Measurements from ENCODE around the gene KRT80.

The KRT80 gene

DNA sequence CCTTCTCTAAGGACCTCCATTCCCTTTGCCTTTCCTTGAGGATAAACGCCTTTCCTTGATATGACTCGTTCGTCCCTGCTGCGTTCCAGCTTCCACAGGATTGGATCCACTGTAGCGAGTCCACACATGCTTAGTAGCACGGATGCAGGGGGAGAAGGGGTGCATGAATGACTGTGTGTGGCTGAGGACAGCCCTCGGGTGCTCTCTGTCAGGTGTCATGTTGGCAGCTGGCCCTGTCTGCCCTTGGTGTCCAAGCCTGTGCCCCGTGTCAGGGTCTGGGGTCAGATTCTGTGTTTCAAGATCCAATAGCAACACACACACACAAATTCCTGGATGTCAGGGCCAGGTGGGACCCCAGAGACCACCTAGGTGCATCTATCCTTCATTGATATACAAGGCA lies 17.5 kb upstream of the KRT80 start:
- Mint-ChIP-seq H3K36me3 (ENCODE audit: low read depth) (no peaks in the 10 kb centered on the region), H3K4me3 (no peak overlapping the region), H3K27ac (no peak overlapping the region), H3K9me3 (no peaks in the 10 kb centered on the region), H3K4me1 (no peaks in the 10 kb centered on the region), H3K27me3 (peaks cover 17% of the 10 kb centered on the region)
- no peak for DNase-seq
- ATAC-seq, result no peak

DNA sequence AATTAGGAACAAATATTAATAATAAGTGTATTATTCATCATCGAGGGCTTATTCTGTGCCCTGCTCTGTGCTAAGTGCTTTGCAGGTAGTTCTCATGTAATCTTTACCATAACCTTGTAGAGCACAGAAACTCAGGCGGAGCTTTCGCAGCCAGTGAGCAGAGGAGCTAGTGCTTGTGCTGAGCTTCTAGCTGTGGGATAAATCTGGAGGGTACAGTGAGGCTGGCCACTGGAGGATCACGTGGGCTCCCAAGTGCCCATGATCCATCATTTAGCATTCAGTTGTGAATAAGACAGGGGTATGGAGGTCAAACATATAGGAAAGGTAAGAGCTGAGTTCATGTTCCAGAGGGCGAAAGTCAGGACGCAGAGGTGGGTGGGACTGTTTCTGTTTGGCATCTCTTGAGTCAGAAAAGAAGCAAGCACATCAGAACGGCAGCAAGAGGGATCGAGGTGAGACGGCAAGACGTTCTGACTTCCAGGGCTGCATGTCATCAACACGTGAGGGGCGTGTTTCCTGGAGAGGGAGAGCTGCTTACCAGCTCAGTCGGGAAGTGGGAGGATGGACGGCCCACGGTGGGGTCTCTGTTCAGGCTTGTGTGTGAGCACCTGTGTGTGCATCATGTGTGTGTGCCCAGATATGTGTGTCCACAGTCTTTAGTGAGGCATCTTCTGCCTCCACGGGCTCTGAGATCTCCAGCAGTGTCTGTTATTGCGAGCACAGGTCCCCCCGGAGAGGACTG lies 16.8 kb upstream of the KRT80 start:
- ATAC-seq (no peak), DNase-seq (no peak)
- Mint-ChIP-seq H3K36me3 (ENCODE audit: low read depth) (no peaks in the 10 kb centered on the region), H3K27me3 (peaks cover 11% of the 10 kb centered on the region), H3K27ac (no peak overlapping the region), H3K4me3 (no peak overlapping the region), H3K4me1 (no peaks in the 10 kb centered on the region), H3K9me3 (no peaks in the 10 kb centered on the region)

DNA sequence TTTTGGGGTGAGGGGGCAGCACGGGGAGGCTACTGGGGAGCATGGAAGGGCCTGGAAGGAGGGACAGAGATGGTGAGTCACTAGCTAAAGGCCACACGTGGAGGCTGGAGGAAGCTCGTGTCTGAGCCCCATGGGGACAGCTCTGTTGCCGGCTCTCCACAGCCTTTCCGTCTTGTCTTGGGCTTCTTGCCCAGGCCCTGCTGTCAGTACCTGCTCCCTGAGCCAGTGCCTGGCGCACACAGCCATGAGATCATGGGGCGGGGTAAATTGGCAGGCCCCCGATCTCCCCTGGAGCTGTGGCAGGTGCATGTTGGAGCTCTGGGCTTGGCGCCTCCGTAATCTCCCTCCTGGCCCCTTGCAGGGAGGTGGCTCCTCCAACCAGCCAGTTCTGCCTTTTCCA lies 16.1 kb upstream of the KRT80 start:
- Mint-ChIP-seq H3K4me1 (peaks cover 4% of the 10 kb centered on the region), H3K27me3 (peaks cover 10% of the 10 kb centered on the region), H3K27ac (no peak overlapping the region), H3K36me3 (ENCODE audit: low read depth) (no peaks in the 10 kb centered on the region), H3K9me3 (no peaks in the 10 kb centered on the region), H3K4me3 (no peak overlapping the region)
- DNase-seq (no peak), ATAC-seq (no peak)

- H3K27me3 Mint-ChIP-seq, result peaks cover 16% of the 10 kb centered on the region
- peaks cover 9% of the 10 kb centered on the region for H3K4me1 Mint-ChIP-seq
These were observed 15.3 kb upstream of the KRT80 start for GRCh38 chr12:52207106-52207505.

DNA sequence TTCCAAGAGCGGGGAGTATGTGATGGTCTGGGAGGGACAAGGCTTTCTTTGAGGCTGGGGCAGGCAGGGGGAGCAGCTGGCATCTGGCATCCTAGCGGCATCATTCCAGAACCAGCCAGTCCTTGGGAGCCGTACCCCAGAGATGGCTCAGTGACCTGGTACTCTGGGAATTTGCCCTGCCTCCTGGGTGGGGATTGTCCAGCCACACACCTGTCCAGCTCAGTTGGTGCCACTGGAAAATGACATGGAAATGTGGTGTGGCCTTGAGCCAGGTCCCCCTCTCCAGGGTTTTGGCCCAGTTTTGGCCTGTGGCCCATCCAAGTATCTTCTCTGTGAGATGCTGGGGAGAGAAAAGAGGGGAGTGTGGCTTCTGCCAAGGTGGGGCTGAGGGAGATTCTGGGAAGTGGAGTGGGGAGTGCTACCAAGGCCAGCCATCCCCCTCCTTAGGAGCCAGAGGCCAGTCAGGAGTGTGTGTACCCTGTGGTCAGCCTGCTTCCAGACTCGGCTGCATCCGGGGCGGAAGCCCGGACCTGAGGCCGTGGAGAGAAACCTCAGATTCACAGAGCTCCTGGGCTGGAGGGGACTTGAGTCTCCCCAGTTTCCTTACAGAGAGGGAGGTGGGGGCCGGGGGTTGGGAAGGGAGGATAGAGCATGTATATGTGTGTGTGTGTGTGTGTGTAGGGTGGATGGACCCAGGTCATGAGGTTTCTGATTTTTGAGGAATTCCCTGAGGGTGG lies 14.7 kb upstream of the KRT80 start:
- ATAC-seq (no peak), DNase-seq (no peak)
- Mint-ChIP-seq H3K9me3 (no peaks in the 10 kb centered on the region), H3K27ac (no peak overlapping the region), H3K36me3 (ENCODE audit: low read depth) (no peaks in the 10 kb centered on the region), H3K4me1 (peaks cover 9% of the 10 kb centered on the region), H3K27me3 (peaks cover 19% of the 10 kb centered on the region), H3K4me3 (no peak overlapping the region)

More at GRCh38 chr12:52207106-52207505, 15.3 kb upstream of the KRT80 start:
- no peaks in the 10 kb centered on the region for H3K36me3 Mint-ChIP-seq (ENCODE audit: low read depth)
- H3K27ac Mint-ChIP-seq, result no peak overlapping the region
- no peak overlapping the region for H3K4me3 Mint-ChIP-seq
- ATAC-seq, result no peak
- no peak for DNase-seq
- H3K9me3 Mint-ChIP-seq, result no peaks in the 10 kb centered on the region

DNA sequence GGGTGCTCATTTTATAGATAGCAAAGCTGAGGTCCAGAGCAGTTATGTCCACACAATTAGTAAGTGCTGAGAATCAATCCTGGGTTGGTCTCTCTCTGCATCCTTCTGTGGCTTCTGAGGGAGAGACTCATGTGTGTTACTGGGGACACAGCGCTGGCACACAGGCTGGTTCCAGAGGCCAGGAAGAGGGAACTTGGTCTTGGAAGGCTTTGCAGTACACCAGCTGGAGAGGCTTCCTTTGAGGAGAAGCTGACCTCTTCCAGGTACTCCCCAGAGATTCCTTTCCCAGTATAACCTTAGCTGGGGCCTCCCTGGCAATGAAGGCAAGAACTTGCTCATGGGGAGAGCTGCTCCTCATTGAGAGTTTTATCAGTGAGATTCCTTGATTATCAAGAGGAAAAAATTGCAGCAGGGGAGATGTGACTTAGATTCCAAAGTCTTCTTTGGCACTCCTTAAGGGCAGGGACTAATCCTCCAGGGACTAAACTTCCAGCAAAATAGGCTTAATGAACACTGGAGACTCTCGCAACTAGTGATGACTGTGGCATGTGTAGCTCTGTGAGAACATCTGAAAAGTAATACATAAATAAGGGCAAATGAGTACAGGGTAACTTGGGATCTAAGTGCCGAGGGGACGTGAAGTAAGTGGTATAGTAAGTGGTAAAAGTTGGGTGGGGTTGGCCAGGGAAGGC lies 13.9 kb upstream of the KRT80 start:
- no peak for ATAC-seq
- DNase-seq, result no peak
- Mint-ChIP-seq H3K9me3 (no peaks in the 10 kb centered on the region), H3K4me3 (no peak overlapping the region), H3K27ac (no peak overlapping the region), H3K27me3 (peaks cover 20% of the 10 kb centered on the region), H3K4me1 (peaks cover 9% of the 10 kb centered on the region), H3K36me3 (ENCODE audit: low read depth) (no peaks in the 10 kb centered on the region)

DNA sequence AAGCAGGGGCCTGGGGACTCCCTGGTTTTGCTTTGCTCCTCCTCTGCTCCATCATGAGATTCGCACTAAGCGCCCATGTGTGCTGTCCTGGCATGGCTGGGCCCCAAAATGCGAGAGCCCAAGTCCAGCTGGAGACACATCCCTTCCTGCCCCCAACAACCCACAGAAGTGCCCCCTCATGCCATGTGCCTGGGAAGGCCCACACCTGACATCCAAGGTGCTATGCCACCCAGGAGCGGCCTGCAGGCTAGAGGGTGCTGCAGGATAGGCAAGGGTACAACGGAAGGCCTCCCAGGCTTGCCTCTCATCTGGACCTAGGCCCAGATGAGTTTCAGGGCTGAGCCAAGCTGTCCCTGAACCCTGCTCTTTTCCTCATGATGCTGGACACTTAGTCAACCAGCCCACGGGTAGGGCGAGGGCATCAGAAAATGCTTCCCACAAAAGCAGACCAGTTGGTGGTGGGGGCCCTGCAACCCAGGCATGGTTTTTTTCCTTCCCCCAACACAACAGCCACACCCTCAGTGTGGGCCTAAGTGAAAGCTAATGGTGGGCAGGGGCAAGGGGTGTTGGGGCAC lies 13.2 kb upstream of the KRT80 start:
- H3K4me3 Mint-ChIP-seq, result no peak overlapping the region
- DNase-seq (no peak), ATAC-seq (no peak)
- H3K36me3 Mint-ChIP-seq (ENCODE audit: low read depth), result no peaks in the 10 kb centered on the region
- no peaks in the 10 kb centered on the region for H3K9me3 Mint-ChIP-seq
- H3K27me3 Mint-ChIP-seq, result peaks cover 20% of the 10 kb centered on the region
- H3K4me1 Mint-ChIP-seq, result peaks cover 9% of the 10 kb centered on the region
- no peak overlapping the region for H3K27ac Mint-ChIP-seq

GRCh38 chr12:52204095-52204930 lies 12.5 kb upstream of the KRT80 start:
- Mint-ChIP-seq H3K36me3 (ENCODE audit: low read depth) (no peaks in the 10 kb centered on the region), H3K27ac (no peak overlapping the region), H3K27me3 (peaks cover 20% of the 10 kb centered on the region), H3K9me3 (no peaks in the 10 kb centered on the region), H3K4me3 (no peak overlapping the region), H3K4me1 (peaks cover 9% of the 10 kb centered on the region)
- DNase-seq (no peak), ATAC-seq (no peak)

DNA sequence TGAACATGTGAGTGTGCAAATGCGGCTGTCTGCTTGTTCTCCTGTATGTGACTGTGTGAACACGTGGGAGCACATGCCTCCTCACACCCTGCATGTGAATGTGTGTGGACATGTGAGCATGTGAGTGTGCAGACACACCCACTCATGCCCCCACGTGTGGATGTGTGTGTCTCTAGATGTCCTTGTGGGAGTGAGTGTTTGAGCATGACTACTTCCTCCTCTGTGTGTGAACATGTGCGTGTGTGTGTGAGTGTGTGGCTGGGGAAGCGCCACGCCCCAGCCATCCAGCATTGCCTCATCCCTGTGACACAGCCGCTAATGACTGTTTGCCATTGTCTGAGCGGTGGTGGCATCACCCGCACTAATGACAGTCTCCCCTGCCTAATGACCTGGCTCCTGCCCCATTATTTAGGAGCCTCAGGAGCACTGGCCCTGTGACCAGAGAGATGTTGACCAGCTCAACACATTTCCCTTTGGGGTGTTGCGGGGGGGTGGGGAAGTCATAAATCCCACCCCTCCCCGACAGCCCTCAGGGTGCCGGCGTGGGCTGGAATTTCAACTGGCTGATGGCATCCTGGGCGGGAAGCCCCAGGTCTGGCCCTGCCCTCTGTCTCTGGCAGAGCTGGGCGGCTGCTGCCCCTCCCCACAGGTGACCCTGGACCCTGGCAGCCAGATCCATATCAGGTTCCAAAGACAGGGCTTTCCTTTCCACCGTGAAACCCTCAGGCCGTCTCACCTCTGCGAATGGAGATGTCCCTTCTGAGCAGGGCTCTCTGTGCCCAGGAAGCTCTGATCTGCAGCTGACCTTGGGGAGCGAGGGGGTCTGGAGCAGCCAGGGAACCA lies 11.5 kb upstream of the KRT80 start:
- peak overlapping the region; percentile 34 for H3K27ac Mint-ChIP-seq
- DNase-seq (peak; percentile 21), ATAC-seq (peak; percentile 45)
- H3K9me3 Mint-ChIP-seq, result no peaks in the 10 kb centered on the region
- no peak overlapping the region for H3K4me3 Mint-ChIP-seq
- H3K4me1 Mint-ChIP-seq, result peaks cover 9% of the 10 kb centered on the region
- peaks cover 20% of the 10 kb centered on the region for H3K27me3 Mint-ChIP-seq
- H3K36me3 Mint-ChIP-seq (ENCODE audit: low read depth), result no peaks in the 10 kb centered on the region

DNA sequence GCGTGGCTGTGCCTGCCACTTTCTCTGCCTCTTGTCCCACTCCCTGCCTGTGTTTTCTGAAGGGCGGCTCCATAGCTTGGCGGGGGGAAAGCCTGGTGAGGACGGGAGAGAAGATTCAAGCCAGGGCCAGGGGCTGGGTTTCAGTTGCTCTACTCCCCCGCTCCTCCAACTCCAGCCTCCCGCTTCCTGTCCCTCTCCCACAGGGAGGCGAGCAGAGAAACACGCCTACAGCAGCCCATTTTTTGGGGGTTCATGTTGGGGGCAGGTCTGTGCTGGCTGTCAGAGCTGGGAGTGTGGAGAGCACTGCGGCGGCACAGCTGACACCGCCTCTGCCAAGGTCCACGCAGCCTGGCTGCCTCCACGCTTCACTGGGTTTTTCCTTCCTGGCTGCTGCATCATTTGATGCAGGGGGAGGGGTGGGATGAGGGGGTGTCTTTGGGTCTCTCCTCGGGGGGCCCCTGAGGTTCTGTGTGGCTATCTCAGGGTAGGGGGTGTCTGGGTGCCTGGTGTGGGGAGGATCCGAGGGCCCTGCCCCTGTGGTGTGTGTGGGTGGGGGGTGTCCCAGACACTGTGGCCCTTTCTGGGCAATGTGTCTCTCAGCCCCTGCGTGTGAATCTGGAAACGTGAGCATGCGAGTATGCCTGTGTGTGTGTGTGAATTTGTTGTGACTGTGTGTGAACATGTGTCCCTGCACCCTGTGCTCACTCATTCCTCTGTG lies 10.7 kb upstream of the KRT80 start:
- DNase-seq, result no peak
- ATAC-seq, result peak; percentile 17
- H3K4me1 Mint-ChIP-seq, result peaks cover 9% of the 10 kb centered on the region
- peak overlapping the region; percentile 34 for H3K27ac Mint-ChIP-seq
- no peaks in the 10 kb centered on the region for H3K9me3 Mint-ChIP-seq
- no peak overlapping the region for H3K4me3 Mint-ChIP-seq
- H3K27me3 Mint-ChIP-seq, result peaks cover 20% of the 10 kb centered on the region
- H3K36me3 Mint-ChIP-seq (ENCODE audit: low read depth), result no peaks in the 10 kb centered on the region

DNA sequence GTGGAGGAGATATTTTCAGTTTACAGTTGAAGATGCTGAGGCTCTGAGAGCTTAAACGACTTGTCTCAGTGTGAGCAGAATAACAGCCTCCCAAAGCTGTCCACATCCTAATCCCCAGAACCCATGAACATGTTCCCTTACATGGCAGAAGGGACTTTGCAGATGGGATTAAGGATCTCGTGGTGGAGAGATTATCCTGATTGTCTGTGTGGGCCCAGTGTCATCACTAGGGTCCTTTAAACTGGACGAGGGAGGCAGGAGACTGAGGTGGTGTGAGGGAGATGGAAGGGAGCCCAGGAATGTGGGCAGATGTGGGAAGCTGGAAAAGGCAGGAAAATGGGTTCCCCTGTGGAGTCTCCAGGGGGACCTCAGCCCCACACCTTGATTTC lies 9.6 kb upstream of the KRT80 start:
- ATAC-seq (no peak), DNase-seq (no peak)
- no peaks in the 10 kb centered on the region for H3K9me3 Mint-ChIP-seq
- no peak overlapping the region for H3K4me3 Mint-ChIP-seq
- peaks cover 9% of the 10 kb centered on the region for H3K4me1 Mint-ChIP-seq
- H3K27me3 Mint-ChIP-seq, result peaks cover 19% of the 10 kb centered on the region
- H3K27ac Mint-ChIP-seq, result no peak overlapping the region
- H3K36me3 Mint-ChIP-seq (ENCODE audit: low read depth), result no peaks in the 10 kb centered on the region

- DNase-seq (no peak), ATAC-seq (no peak)
- peaks cover 9% of the 10 kb centered on the region for H3K4me1 Mint-ChIP-seq
- no peak overlapping the region for H3K4me3 Mint-ChIP-seq
- peaks cover 17% of the 10 kb centered on the region for H3K27me3 Mint-ChIP-seq
- H3K9me3 Mint-ChIP-seq, result no peaks in the 10 kb centered on the region
- H3K27ac Mint-ChIP-seq, result no peak overlapping the region
- no peaks in the 10 kb centered on the region for H3K36me3 Mint-ChIP-seq (ENCODE audit: low read depth)
These were observed 9.1 kb upstream of the KRT80 start for GRCh38 chr12:52200781-52201450.
